ENCODE measurements around the gene HMGN4. TPM values are rescaled to one million over a fixed set of nuclear protein-coding genes. Genes with fewer than 3 reads are reported as not detected.

HMGN4 gene
- polyA plus RNA-seq, 1 donor from 2014 or later, result 125 TPM

DNA sequence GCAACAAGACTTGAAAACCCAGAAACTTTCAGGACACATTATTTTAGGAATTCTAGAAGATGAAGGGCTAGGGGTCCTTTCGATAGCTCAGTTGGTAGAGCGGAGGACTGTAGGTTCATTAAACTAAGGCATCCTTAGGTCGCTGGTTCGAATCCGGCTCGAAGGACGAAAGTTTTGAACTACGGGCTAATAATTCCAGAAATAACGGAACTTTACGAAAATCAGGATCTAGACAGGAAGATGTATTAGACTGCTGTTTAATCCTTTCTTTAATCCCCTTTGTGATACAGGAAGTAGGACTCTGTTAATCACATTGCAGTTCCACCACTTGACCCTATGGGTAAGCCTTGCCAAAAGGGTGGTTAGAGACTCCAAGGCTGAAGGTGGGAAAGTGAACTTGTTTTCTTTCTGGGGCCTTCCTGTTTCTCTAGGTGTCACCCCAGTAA lies 37.4 kb downstream of the HMGN4 start:
- Histone ChIP-seq H2AFZ (ENCODE audit: low read depth, low read length) (no peak overlapping the region), H3K9me2 (ENCODE audit: insufficient read depth, low read length) (no peaks in the 10 kb centered on the region), H3K4me3 (ENCODE audit: low read length) (no peak overlapping the region), H3K79me2 (replicated peaks; ENCODE audit: insufficient read depth, low read length) (no peaks in the 10 kb centered on the region), H3K9me3 (ENCODE audit: low read length) (peaks cover 10% of the 10 kb centered on the region), H3K4me2 (ENCODE audit: low read length) (no peak overlapping the region), H3K27me3 (ENCODE audit: insufficient read depth, low read depth, low read length) (peaks cover 40% of the 10 kb centered on the region), H3K36me3 (ENCODE audit: insufficient read depth, low read length) (no peaks in the 10 kb centered on the region), H3F3A (ENCODE audit: insufficient read depth, low read length, poor library complexity, severe bottlenecking) (no peaks in the 10 kb centered on the region), H3K27ac (ENCODE audit: low read length) (no peak overlapping the region), H4K20me1 (ENCODE audit: insufficient read depth) (no peaks in the 10 kb centered on the region), H3K9ac (ENCODE audit: low read length) (no peak overlapping the region)
- TF ChIP-seq POLR2AphosphoS5 (IDR thresholded peaks at IDR 0.05) (no peak), SMC3 (conservative IDR thresholded peaks at IDR 0.05; ENCODE audit: poor library complexity) (no peak), TAF1 (IDR thresholded peaks at IDR 0.05; ENCODE audit: low read depth) (no peak), EZH2 (IDR thresholded peaks at IDR 0.05; ENCODE audit: borderline replicate concordance, insufficient read depth, low read length, poor library complexity, severe bottlenecking) (no peak), MXI1 (conservative IDR thresholded peaks at IDR 0.05; ENCODE audit: poor library complexity, severe bottlenecking) (no peak), RAD21 (conservative IDR thresholded peaks at IDR 0.05) (no peak)
- TF ChIP-seq, protein P1, sequence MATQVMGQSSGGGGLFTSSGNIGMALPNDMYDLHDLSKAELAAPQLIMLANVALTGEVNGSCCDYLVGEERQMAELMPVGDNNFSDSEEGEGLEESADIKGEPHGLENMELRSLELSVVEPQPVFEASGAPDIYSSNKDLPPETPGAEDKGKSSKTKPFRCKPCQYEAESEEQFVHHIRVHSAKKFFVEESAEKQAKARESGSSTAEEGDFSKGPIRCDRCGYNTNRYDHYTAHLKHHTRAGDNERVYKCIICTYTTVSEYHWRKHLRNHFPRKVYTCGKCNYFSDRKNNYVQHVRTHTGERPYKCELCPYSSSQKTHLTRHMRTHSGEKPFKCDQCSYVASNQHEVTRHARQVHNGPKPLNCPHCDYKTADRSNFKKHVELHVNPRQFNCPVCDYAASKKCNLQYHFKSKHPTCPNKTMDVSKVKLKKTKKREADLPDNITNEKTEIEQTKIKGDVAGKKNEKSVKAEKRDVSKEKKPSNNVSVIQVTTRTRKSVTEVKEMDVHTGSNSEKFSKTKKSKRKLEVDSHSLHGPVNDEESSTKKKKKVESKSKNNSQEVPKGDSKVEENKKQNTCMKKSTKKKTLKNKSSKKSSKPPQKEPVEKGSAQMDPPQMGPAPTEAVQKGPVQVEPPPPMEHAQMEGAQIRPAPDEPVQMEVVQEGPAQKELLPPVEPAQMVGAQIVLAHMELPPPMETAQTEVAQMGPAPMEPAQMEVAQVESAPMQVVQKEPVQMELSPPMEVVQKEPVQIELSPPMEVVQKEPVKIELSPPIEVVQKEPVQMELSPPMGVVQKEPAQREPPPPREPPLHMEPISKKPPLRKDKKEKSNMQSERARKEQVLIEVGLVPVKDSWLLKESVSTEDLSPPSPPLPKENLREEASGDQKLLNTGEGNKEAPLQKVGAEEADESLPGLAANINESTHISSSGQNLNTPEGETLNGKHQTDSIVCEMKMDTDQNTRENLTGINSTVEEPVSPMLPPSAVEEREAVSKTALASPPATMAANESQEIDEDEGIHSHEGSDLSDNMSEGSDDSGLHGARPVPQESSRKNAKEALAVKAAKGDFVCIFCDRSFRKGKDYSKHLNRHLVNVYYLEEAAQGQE (IDR thresholded peaks at IDR 0.05; ENCODE audit: borderline replicate concordance), result no peak
- TF ChIP-seq, protein P2, sequence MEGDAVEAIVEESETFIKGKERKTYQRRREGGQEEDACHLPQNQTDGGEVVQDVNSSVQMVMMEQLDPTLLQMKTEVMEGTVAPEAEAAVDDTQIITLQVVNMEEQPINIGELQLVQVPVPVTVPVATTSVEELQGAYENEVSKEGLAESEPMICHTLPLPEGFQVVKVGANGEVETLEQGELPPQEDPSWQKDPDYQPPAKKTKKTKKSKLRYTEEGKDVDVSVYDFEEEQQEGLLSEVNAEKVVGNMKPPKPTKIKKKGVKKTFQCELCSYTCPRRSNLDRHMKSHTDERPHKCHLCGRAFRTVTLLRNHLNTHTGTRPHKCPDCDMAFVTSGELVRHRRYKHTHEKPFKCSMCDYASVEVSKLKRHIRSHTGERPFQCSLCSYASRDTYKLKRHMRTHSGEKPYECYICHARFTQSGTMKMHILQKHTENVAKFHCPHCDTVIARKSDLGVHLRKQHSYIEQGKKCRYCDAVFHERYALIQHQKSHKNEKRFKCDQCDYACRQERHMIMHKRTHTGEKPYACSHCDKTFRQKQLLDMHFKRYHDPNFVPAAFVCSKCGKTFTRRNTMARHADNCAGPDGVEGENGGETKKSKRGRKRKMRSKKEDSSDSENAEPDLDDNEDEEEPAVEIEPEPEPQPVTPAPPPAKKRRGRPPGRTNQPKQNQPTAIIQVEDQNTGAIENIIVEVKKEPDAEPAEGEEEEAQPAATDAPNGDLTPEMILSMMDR (IDR thresholded peaks at IDR 0.05; ENCODE audit: poor library complexity, severe bottlenecking), result no peak

DNA sequence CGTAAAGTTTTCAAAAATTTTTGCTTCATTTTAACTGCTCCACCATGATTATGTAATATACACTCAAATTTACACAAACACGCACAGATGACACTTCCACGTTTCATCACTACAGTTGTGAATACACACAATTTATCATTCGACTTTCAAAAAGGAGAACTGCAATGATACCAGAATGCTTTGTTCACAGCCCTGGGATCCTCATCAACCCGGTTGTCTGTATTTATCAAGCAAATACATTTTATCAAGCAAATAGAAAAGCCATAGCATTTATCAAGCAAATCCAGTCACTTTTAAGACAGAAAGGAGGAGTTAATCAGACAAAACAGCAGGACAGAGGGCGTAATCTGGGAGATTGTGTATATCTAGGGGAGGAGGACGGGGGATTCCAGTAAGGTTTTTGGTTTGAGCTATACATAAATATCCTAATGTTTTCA lies 38.3 kb downstream of the HMGN4 start:
- TF ChIP-seq RAD21 (conservative IDR thresholded peaks at IDR 0.05) (no peak), SMC3 (conservative IDR thresholded peaks at IDR 0.05; ENCODE audit: poor library complexity) (no peak), POLR2AphosphoS5 (IDR thresholded peaks at IDR 0.05) (peak; percentile 27)
- Histone ChIP-seq H3K27me3 (ENCODE audit: insufficient read depth, low read depth, low read length) (peaks cover 42% of the 10 kb centered on the region), H3K79me2 (replicated peaks; ENCODE audit: insufficient read depth, low read length) (no peaks in the 10 kb centered on the region), H3K9me2 (ENCODE audit: insufficient read depth, low read length) (no peaks in the 10 kb centered on the region), H3K4me3 (ENCODE audit: low read length) (no peak overlapping the region), H3K9me3 (ENCODE audit: low read length) (peaks cover 10% of the 10 kb centered on the region), H3K27ac (ENCODE audit: low read length) (no peak overlapping the region), H2AFZ (ENCODE audit: low read depth, low read length) (no peak overlapping the region), H4K20me1 (ENCODE audit: insufficient read depth) (no peaks in the 10 kb centered on the region), H3K9ac (ENCODE audit: low read length) (no peak overlapping the region), H3F3A (ENCODE audit: insufficient read depth, low read length, poor library complexity, severe bottlenecking) (no peaks in the 10 kb centered on the region), H3K4me2 (ENCODE audit: low read length) (no peak overlapping the region), H3K36me3 (ENCODE audit: insufficient read depth, low read length) (no peaks in the 10 kb centered on the region)

All from neural cell (in vitro differentiated cells).